Measurements from ENCODE around the gene AP3D1.

DNA sequence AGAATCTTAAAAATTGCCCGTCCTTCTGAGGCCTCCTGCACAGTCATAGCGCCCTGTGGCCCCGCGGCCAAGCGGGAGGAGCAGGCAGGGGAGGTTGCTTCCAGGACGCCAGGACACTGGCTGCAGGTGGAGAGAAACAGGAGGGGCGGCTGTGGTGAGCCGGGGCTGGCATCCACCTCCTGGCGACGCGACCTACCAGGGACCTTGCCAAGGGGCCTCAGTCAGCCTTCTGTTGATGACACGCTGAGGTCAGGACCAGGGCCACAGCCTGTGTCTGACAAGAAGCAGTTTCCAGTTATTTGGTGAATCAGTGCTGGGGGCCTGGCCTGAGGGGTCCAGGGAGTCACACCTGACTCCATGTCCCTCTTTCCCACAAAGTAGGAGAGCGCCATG is 87.0 kb downstream of the AP3D1 start:
- TF ChIP-seq, protein P1, sequence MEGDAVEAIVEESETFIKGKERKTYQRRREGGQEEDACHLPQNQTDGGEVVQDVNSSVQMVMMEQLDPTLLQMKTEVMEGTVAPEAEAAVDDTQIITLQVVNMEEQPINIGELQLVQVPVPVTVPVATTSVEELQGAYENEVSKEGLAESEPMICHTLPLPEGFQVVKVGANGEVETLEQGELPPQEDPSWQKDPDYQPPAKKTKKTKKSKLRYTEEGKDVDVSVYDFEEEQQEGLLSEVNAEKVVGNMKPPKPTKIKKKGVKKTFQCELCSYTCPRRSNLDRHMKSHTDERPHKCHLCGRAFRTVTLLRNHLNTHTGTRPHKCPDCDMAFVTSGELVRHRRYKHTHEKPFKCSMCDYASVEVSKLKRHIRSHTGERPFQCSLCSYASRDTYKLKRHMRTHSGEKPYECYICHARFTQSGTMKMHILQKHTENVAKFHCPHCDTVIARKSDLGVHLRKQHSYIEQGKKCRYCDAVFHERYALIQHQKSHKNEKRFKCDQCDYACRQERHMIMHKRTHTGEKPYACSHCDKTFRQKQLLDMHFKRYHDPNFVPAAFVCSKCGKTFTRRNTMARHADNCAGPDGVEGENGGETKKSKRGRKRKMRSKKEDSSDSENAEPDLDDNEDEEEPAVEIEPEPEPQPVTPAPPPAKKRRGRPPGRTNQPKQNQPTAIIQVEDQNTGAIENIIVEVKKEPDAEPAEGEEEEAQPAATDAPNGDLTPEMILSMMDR (IDR thresholded peaks at IDR 0.05): no peak
- no peak for TF ChIP-seq POLR2A (IDR thresholded peaks at IDR 0.05)
